ENCODE data around the gene INF2.

GRCh38 chr14:104721505-104722431 is 32.4 kb downstream of the INF2 start:
- no peak for TF ChIP-seq POLR2A (IDR thresholded peaks at IDR 0.05; ENCODE audit: low read depth, low read length)
- no peak for TF ChIP-seq PAX5 (IDR thresholded peaks at IDR 0.05; ENCODE audit: insufficient read depth, low read length, severe bottlenecking)
- TF ChIP-seq TAF1 (IDR thresholded peaks at IDR 0.05; ENCODE audit: low read depth, low read length), result no peak
- no peak for TF ChIP-seq POLR2AphosphoS5 (IDR thresholded peaks at IDR 0.05; ENCODE audit: low read depth, low read length)
- no peak for TF ChIP-seq POU2F2 (IDR thresholded peaks at IDR 0.05; ENCODE audit: low read depth, low read length)
